MM.1S (cell line): ENCODE results near the gene ADK.

Experiments used
- DNase-seq: peaks from one replicate; pipeline ENCODE4 v3.0.0-alpha.2; 2015
- H2AFZ ChIP-seq: fragments of 300-600 bp; sonication (generic); 2 replicates; pipeline ENCODE4 v1.6.0; 2016; ENCODE audit warnings: antibody characterized with exemption, low read length
- H3F3A ChIP-seq: fragments of 300-600 bp; sonication (generic); 2 replicates; pipeline ENCODE4 v1.6.1; 2016; ENCODE audit warnings: mild to moderate bottlenecking, antibody characterized with exemption, low read length, moderate library complexity, mixed read lengths; ENCODE audit not compliant: insufficient read depth
- H3K27ac ChIP-seq: fragments of 300-600 bp; sonication (generic); 2 replicates; pipeline ENCODE4 v1.5.1; 2016; ENCODE audit warnings: mild to moderate bottlenecking, low read length
- H3K27me3 ChIP-seq: fragments of 300-600 bp; sonication (generic); replicated peaks from 2 replicates; pipeline ENCODE4 v1.6.0; 2016; ENCODE audit warnings: low read length; ENCODE audit not compliant: insufficient read depth
- H3K36me3 ChIP-seq: fragments of 300-600 bp; sonication (generic); replicated peaks from 2 replicates; pipeline ENCODE4 v1.6.1; 2016; ENCODE audit warnings: mild to moderate bottlenecking, low read length, mixed read lengths; ENCODE audit not compliant: insufficient read depth
- H3K4me1 ChIP-seq: fragments of 300-600 bp; sonication (generic); 2 replicates; pipeline ENCODE4 v1.6.1; 2016; ENCODE audit warnings: low read length, mixed read lengths
- H3K4me2 ChIP-seq: fragments of 300-600 bp; sonication (generic); 2 replicates; pipeline ENCODE4 v1.6.0; 2016; ENCODE audit warnings: low read depth, low read length
- H3K4me3 ChIP-seq: fragments of 300-600 bp; sonication (generic); 2 replicates; pipeline ENCODE4 v1.5.1; 2016; ENCODE audit warnings: low read length, mixed read lengths
- H3K79me2 ChIP-seq: fragments of 300-600 bp; sonication (generic); 2 replicates; pipeline ENCODE4 v1.6.1; 2016; ENCODE audit warnings: mixed run types, low read length, mixed read lengths
- H3K9ac ChIP-seq: fragments of 300-600 bp; sonication (generic); 2 replicates; pipeline ENCODE4 v1.6.1; 2016; ENCODE audit warnings: low read length, mixed read lengths
- H3K9me2 ChIP-seq: fragments of 300-600 bp; sonication (generic); replicated peaks from 2 replicates; pipeline ENCODE4 v1.6.1; 2016; ENCODE audit warnings: mild to moderate bottlenecking, low read length, mixed read lengths; ENCODE audit not compliant: insufficient read depth
- H3K9me3 ChIP-seq: fragments of 300-600 bp; sonication (generic); replicated peaks from 2 replicates; pipeline ENCODE4 v1.6.1; 2016; ENCODE audit warnings: mild to moderate bottlenecking, low read length, mixed read lengths; ENCODE audit not compliant: insufficient read depth
- H4K20me1 ChIP-seq: fragments of 300-600 bp; sonication (generic); 2 replicates; pipeline ENCODE4 v1.6.1; 2016; ENCODE audit warnings: mild to moderate bottlenecking, low read length, moderate library complexity, mixed read lengths; ENCODE audit not compliant: insufficient read depth
- EZH2 ChIP-seq: fragments of 300-600 bp; sonication (generic); optimal IDR thresholded peaks from 2 replicates; pipeline ENCODE3; 2017; ENCODE audit warnings: low read depth, mild to moderate bottlenecking, antibody characterized with exemption, low read length, mixed read lengths
- EZH2phosphoT487 ChIP-seq: fragments of 300-600 bp; sonication (generic); IDR thresholded peaks from 2 replicates; pipeline ENCODE4 v1.6.1; 2018; ENCODE audit warnings: antibody characterized with exemption, low read length
- TF ChIP-seq, protein P1 (sequence below): fragments of 300-600 bp; sonication (generic); IDR thresholded peaks from 2 replicates; pipeline ENCODE4 v1.5.1; 2016; ENCODE audit warnings: antibody characterized with exemption, low read length, mixed read lengths

The ADK gene

GRCh38 chr10:74381291-74381853 lies 230.4 kb downstream of the ADK start:
- no peaks in the 10 kb centered on the region for H3K9me3 ChIP-seq
- H3K27ac ChIP-seq = no peak overlapping the region
- no peaks in the 10 kb centered on the region for H3K36me3 ChIP-seq
- H3K79me2 ChIP-seq = no peaks in the 10 kb centered on the region
- no peak for DNase-seq
- H3K27me3 ChIP-seq = no peaks in the 10 kb centered on the region
- H2AFZ ChIP-seq = no peak overlapping the region
- 0 out of 2 replicates have a peak, but pooled peaks cover 3% of the 10 kb centered on the region for H3K4me1 ChIP-seq
- H3K4me2 ChIP-seq = no peak overlapping the region
- no peak overlapping the region for H3K9ac ChIP-seq
- no peak for TF ChIP-seq EZH2phosphoT487
- TF ChIP-seq, protein P1, sequence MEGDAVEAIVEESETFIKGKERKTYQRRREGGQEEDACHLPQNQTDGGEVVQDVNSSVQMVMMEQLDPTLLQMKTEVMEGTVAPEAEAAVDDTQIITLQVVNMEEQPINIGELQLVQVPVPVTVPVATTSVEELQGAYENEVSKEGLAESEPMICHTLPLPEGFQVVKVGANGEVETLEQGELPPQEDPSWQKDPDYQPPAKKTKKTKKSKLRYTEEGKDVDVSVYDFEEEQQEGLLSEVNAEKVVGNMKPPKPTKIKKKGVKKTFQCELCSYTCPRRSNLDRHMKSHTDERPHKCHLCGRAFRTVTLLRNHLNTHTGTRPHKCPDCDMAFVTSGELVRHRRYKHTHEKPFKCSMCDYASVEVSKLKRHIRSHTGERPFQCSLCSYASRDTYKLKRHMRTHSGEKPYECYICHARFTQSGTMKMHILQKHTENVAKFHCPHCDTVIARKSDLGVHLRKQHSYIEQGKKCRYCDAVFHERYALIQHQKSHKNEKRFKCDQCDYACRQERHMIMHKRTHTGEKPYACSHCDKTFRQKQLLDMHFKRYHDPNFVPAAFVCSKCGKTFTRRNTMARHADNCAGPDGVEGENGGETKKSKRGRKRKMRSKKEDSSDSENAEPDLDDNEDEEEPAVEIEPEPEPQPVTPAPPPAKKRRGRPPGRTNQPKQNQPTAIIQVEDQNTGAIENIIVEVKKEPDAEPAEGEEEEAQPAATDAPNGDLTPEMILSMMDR = no peak
- no peaks in the 10 kb centered on the region for H3F3A ChIP-seq
- H4K20me1 ChIP-seq = no peaks in the 10 kb centered on the region
- no peaks in the 10 kb centered on the region for H3K9me2 ChIP-seq
- no peak overlapping the region for H3K4me3 ChIP-seq

DNA sequence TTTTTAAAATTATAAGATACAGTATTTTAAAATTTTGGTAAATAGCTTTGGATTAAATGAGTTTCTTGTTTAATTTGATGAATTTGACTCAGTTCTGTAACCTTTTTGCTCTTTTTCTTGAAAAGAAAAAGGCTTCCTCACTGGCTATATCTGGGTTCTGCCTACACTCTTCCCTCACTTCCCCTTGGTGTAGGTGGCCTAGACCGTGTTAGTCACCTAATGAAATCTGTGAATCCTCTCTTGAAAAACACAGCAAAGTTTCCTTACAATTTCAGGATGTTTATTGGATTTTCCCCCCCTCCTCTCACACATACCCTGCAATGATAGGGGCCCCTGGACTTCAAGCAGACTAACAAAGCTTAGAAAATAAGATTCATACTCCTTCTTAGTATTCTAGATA lies 231.6 kb downstream of the ADK start:
- Histone ChIP-seq H3K4me3 (no peak overlapping the region), H3K27ac (no peak overlapping the region), H3K9ac (no peak overlapping the region), H2AFZ (no peak overlapping the region), H3F3A (no peaks in the 10 kb centered on the region), H3K9me3 (no peaks in the 10 kb centered on the region), H4K20me1 (no peaks in the 10 kb centered on the region), H3K79me2 (no peaks in the 10 kb centered on the region), H3K4me1 (0 out of 2 replicates have a peak, but pooled peaks cover 3% of the 10 kb centered on the region), H3K27me3 (no peaks in the 10 kb centered on the region), H3K9me2 (no peaks in the 10 kb centered on the region), H3K36me3 (no peaks in the 10 kb centered on the region), H3K4me2 (no peak overlapping the region)
- DNase-seq = no peak
- TF ChIP-seq EZH2phosphoT487 (no peak), EZH2 (no peak)
- TF ChIP-seq, protein P1 = no peak

DNA sequence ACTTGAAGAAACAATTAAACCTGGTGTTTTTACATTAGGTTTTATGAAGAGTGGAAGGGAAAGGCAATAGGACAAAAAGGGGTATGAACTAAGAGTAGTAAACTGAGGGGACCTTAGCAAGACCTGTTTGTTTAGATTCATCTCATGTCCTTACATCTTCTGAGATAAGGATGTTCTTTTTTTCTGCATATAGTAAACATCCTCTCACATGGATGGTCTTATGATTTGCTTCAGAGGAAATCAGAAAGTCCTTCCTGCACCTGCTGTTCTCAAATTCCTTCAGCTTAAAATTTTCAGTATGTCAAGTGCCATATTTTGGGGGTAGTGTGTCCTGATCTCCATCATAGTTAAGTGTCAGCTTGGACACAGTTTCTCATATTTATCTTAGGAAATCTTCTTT lies 232.6 kb downstream of the ADK start:
- Histone ChIP-seq H2AFZ (no peak overlapping the region), H3K9me3 (no peaks in the 10 kb centered on the region), H3K4me3 (no peak overlapping the region), H3K9me2 (no peaks in the 10 kb centered on the region), H3K9ac (no peak overlapping the region), H3K4me1 (0 out of 2 replicates have a peak, but pooled peaks cover 3% of the 10 kb centered on the region), H3K79me2 (no peaks in the 10 kb centered on the region), H3F3A (no peaks in the 10 kb centered on the region), H3K27me3 (no peaks in the 10 kb centered on the region), H3K36me3 (no peaks in the 10 kb centered on the region), H3K27ac (no peak overlapping the region), H3K4me2 (no peak overlapping the region), H4K20me1 (no peaks in the 10 kb centered on the region)
- no peak for DNase-seq
- TF ChIP-seq, protein P1 = no peak
- no peak for TF ChIP-seq EZH2
- no peak for TF ChIP-seq EZH2phosphoT487
